ENCODE measurements around the gene URB2.
"Not testable (repeated sequence)": the region's sequence is repeated elsewhere in the genome, so short reads cannot be mapped to it uniquely, and the experiment has no call there.

URB2 gene

DNA sequence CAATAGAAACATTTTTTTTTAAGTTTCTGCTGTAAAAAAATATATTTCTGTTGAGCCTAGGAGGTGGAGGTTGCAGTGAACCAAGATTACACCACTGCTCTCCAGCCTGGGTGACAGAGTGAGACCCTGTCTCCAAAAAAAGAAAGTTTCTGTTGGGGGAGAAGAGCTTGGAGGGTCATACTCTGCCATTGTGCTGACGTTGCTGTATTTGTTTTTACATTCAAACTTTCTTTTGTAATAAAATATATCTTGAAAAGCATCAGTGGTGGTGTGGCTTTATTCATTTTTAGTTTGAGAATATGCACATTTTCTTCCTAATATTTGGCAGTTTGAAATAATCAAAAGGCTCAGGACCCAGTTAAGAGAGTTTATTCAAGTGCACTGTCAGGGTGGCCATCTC is 64.6 kb downstream of the URB2 start:
- no peak for DNase-seq (ENCODE audit: low read depth, low spot score)

DNA sequence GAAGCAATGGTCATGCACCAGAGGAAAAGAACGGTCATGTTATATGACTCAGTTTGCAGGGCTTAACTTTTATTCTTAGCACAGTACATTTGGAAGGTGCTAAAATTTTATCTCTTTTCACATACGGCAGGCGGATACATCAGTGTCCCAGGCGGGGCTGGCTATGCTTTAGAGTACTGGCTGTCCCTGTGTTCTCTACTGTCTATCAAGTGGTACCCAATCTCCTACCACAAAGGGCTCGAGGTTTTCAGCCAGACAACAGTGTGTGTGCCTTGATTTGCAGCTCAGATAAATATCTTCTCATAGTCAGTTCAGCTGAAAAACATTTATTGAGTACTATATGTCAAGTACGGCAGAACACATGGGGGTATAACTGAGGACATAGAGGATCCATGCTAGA is 65.3 kb downstream of the URB2 start:
- no peak for DNase-seq (ENCODE audit: low read depth, low spot score)

DNA sequence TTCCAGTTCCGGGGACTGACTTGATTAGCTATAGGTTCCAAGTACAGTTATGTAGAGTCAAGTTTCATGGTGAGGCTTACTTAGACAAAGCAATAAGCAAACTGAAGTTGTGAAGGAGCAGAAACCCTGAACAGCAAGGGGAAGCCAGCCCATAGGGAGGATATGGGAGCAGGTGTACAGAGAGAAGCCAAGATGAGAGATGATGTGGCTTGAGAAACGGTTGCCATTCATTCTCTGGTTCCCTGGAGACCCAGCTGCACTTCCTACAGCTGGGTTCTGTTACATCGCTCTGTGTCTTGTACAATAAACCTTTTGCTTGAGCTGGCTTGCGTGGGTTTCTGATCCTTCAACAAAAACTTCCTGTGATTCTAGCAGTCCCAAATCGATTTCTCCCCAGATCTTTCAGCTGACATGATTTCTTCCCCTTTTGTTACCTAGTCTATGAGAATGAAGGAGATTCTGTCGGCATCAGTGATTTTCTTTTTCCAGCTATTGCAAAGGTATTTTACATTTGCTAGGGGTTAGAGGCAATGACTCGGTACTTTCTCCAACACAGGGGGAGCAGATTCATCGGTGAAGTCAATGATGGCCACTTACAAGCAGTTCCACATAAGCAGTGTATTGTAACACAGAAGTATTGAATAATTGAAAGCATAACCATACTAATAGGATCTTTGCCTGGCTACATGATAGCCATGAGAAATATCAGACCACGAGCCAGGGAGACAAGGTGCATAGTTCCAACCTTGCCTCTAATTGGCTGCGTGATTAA is 67.3 kb downstream of the URB2 start:
- no peak for DNase-seq (ENCODE audit: low read depth, low spot score)

DNA sequence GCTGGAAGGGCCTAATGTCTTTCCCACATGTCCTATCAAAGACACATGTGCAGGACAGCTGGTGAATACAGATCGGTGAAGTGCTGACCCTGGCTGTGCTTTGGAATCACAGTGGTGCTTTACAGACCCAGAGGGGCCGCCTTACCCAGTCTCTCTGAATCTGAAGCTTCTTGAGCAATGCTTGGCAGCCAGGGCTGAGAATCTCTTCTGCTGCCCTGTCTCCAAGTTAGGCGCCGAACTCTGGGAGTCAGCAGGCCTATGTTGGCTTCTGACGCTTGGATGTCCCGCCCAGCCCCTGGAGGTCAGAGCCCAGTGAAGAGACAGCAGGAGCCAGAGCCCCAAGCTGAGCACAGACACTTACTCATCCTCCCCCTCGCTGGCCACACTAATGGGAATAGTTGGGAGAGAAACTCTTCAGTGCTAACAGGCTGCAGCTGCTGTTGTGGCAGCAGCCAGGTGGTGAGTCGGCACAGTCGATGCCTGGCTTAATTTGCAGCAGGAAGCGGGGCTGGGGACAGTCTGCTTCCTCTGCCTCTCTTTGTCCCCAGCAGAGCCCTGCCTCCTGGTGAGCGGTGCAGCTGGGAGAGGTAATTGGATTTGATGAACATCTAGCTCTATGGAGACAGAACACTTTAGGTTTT is 68.1 kb downstream of the URB2 start:
- DNase-seq (ENCODE audit: low read depth, low spot score): peak; percentile 91

DNA sequence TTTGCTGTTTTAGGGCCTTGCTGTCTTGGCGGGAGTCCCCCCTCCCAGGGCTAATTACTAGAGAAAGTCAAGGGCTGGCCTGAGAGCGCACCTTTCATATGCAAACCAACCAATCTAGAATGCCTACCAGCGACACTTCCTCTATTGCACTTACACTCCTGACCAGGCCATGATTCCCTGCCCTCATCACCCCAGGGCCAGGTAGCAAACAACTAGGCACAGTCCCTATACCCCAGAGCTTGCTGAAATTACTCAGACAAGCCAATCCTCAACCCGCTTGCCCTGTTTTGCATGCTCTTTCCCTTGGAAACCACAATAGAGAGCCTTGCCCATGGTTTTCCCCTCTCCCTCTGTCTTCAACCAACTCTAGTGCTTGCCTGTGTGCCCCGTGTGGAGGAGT is 70.3 kb downstream of the URB2 start:
- no peak for DNase-seq (ENCODE audit: low read depth, low spot score)

DNA sequence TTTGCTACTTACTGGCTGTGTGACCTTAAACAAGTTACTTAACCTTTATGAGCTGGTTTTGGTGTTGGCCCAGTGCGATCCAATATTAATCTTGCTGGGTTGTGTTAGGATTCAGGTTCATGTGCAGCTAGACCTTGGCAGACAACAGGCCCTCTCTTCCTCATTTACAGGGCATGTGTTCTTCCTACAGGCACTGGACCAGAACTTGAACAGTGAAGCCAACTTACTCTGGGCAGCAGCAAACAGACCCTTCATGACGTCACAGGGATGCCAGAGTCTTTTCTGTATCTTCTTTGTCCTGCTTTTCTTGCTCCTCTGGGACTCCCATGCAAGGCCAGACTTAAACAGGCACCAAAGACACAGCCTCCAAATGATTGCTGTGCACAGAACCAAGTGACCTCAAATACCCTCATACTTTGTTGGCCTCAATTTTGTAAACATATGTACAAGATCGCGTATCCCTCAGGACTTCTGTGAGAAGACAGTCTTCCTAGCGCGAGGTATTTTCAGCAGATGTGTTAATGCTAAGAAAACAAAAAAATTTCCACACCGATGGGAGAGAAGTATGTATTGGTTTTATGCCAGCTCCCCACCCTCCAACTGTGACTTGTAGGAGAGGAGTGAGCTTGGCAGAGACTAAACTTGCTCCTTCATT is 73.7 kb downstream of the URB2 start:
- DNase-seq (ENCODE audit: low read depth, low spot score): peak; percentile 52

DNA sequence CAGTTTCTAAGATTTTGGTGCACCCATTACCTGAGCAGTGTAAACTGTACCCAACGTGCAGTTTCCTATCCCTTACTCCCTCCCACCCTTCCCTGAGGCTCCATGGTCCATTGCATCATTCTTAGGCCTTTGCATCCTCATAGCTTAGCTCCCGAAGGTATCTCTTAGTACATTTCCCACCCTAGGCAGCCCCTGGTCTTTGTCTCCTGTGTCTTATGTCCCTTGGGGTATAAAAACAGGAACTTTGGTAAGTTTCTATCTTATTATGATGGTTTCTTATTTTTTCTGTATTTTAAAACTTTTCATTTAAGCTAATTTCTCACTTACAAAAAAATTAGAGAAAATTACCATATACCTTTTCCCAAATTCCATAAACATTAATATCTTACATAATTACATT is 78.1 kb downstream of the URB2 start:
- DNase-seq (ENCODE audit: low read depth, low spot score): no peak

DNA sequence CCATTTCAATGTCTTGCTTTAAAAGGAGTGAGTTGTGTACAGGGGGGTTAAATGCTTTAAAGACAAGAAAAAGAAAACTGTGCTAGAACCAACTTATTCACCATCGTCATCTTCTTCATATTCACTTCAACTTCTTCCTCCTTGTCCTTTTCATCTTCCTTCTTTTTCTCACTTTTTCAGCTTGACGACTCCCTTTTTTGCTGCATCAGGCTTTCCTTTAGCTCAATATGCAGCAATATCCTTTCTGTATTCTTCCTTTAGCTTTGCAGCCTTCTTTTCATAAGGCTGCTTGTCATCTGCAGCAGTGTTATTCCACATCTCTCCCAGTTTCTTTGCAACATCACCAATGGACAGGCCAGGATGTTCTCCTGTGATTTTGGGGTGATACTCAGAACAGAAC is 79.1 kb downstream of the URB2 start:
- DNase-seq (ENCODE audit: low read depth, low spot score): not testable (repeated sequence)

DNA sequence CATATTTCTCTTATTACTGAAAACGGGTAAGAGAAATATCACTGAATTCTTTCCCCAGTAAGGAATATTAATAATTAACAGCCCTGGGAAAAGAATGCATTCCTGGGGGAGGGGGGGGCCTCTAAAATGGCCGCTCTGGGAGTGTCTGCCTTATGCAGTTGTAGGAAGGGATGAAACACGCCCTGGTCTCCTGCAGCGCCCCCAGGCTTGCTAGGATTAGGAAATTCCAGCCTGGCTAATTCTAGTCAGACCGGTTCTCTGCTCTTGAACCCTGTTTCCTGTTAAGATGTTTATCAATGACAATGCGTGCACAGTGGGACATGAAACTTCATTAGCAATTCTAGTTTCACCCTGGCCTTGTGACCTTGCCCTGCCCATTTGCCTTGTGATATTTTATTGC is 81.1 kb downstream of the URB2 start:
- not testable (repeated sequence) for DNase-seq (ENCODE audit: low read depth, low spot score)

DNA sequence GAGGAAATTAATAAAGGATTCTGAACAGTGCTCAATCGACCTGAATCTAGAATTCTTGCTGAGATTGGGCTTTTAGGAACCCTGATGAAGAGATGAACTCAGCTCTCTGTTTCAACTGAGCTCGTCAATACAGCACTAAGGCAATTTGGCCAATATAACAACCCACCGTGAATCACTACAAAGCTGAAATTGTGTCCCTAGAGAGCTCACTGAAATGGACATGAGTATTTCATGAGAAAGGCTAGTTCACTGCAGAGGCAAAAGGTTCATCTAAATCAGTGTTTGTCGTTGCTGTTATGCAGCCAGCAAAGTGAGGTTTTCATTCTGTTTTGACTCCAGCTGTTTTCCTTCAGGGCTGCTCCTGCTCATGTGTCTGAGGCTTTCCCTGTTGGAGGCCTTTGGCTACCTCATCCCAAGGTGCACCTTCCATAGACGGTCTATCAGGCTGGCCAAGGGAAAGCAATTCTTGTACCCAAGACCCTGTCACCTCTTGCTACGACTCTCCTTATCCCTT is 83.5 kb downstream of the URB2 start:
- no peak for DNase-seq (ENCODE audit: low read depth, low spot score)
